MV-4-11 (cell line): Measurements from ENCODE around the gene STRBP.
"Not testable (repeated sequence)": the region's sequence is repeated elsewhere in the genome, so short reads cannot be mapped to it uniquely, and the experiment has no call there.

ENCODE experiments used
- DNase-seq: peaks from one replicate; lab custom pipeline; 2025; lab: John Stamatoyannopoulos, UW

STRBP gene

GRCh38 chr9:123268465-123269259 is at the start of gene STRBP:
TSS of gene STRBP (minus strand) at chr9:123268586. CDS start at chr9:123184134, 84,452 bp downstream.
- peak; percentile 60 for DNase-seq

- DNase-seq, result peak; percentile 63
Observed at GRCh38 chr9:123316053-123316718, 47.8 kb upstream of the STRBP start.

- DNase-seq, result no peak
Observed at GRCh38 chr9:123315635-123316034, 47.2 kb upstream of the STRBP start.

- no peak for DNase-seq
Observed at GRCh38 chr9:123314617-123315016, 46.2 kb upstream of the STRBP start.

GRCh38 chr9:123312306-123312877 is 44.0 kb upstream of the STRBP start:
- DNase-seq, result no peak

- DNase-seq, result no peak
Observed at GRCh38 chr9:123311250-123311752, 42.9 kb upstream of the STRBP start.

GRCh38 chr9:123310551-123311249 is 42.3 kb upstream of the STRBP start:
- no peak for DNase-seq

- no peak for DNase-seq
Observed at GRCh38 chr9:123309611-123310010, 41.2 kb upstream of the STRBP start.

- DNase-seq, result no peak
Observed at GRCh38 chr9:123305879-123306278, 37.5 kb upstream of the STRBP start.

- no peak for DNase-seq
Observed at GRCh38 chr9:123304340-123304691, 35.9 kb upstream of the STRBP start.

- DNase-seq, result no peak
Observed at GRCh38 chr9:123302348-123303214, 34.2 kb upstream of the STRBP start.

- DNase-seq, result not testable (repeated sequence)
Observed at GRCh38 chr9:123301936-123302335, 33.5 kb upstream of the STRBP start.

- DNase-seq, result no peak
Observed at GRCh38 chr9:123300554-123300953, 32.2 kb upstream of the STRBP start.

- DNase-seq, result no peak
Observed at GRCh38 chr9:123299558-123300126, 31.3 kb upstream of the STRBP start.

- DNase-seq, result no peak
Observed at GRCh38 chr9:123296174-123296573, 27.8 kb upstream of the STRBP start.

GRCh38 chr9:123291736-123292135 is 23.4 kb upstream of the STRBP start:
- no peak for DNase-seq

- DNase-seq, result peak; percentile 43
Observed at GRCh38 chr9:123290764-123291163, 22.4 kb upstream of the STRBP start.

- no peak for DNase-seq
Observed at GRCh38 chr9:123287639-123288038, 19.3 kb upstream of the STRBP start.

- DNase-seq, result no peak
Observed at GRCh38 chr9:123286324-123286723, 17.9 kb upstream of the STRBP start.

GRCh38 chr9:123284656-123285055 is 16.3 kb upstream of the STRBP start:
- no peak for DNase-seq

GRCh38 chr9:123283455-123283854 is 15.1 kb upstream of the STRBP start:
- no peak for DNase-seq
